ENCODE data around the gene TMEM125.

Gene TMEM125

GRCh38 chr1:43312212-43312623 is 42.4 kb downstream of the TMEM125 start:
- DNase-seq (ENCODE audit: low spot score) = no peak

- no peak for DNase-seq (ENCODE audit: low spot score)
These were observed 43.1 kb downstream of the TMEM125 start for GRCh38 chr1:43312663-43313515.

GRCh38 chr1:43313771-43314170 is 44.0 kb downstream of the TMEM125 start:
- DNase-seq (ENCODE audit: low spot score) = no peak

- no peak for DNase-seq (ENCODE audit: low spot score)
These were observed 44.5 kb downstream of the TMEM125 start for GRCh38 chr1:43314233-43314632.

GRCh38 chr1:43315481-43315880 is 45.7 kb downstream of the TMEM125 start:
- no peak for DNase-seq (ENCODE audit: low spot score)

DNA sequence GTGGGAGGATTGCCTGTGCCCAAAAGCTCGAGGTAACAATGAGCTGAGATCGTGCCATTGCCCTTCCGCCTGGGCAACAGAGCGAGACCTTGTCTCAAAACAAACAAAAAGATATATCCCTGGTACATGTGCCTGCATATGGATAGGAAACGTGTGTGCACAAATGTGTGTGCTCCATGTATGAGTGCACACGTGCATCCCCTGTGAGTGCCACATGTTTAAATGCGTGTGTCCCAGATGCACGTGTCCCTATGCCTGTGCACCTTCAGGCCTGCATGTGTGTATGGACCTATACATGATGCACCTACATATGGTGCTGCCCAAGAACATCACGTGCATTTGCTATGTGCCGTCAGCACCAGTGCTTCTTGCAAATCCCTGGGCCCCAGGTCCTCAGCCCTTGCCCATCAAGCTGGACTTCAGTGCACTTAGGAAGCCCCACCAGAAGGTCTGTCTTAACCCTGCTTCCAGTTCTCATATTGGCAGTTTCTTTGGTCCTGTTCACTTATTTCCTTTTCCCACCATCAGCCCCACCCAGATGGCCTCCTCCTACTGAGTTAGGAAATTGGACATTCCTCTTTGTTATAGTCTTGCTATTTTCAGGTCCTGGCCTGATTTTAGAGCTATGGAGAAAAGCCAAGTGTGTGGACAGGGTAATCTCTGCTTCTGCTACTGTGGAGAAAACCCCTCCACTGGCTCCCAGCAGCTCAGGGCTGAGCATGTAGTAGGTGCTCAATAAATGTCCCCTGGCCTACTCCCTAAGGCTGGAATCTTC is 46.4 kb downstream of the TMEM125 start:
- DNase-seq (ENCODE audit: low spot score) = no peak

- no peak for DNase-seq (ENCODE audit: low spot score)
These were observed 47.1 kb downstream of the TMEM125 start for GRCh38 chr1:43316738-43317520.

DNA sequence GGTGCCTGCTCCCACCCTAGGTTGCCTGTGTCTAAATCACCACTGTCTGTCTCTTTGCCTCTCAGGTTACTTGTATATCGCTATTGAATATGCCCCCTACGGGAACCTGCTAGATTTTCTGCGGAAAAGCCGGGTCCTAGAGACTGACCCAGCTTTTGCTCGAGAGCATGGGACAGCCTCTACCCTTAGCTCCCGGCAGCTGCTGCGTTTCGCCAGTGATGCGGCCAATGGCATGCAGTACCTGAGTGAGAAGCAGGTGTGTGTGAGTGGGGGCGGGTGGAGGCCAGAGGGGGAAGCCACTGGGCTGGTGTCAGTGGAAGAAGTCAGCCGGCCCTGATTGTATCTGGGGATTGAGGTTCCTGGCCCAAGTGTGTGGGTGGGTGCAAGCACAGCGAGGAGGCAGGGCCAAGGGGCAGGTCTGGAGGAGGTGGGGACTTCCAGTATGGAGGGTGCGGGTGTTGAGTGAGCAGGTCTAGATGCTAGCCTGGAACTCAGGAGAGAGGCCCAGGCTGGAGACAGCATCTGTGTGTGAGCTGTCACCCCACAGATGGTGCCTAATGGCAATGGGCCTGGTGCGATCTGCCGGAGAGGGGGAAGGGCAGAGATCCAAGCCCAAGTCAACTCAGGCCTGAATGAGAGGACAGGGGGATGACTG is 48.2 kb downstream of the TMEM125 start:
- DNase-seq (ENCODE audit: low spot score) = no peak

GRCh38 chr1:43318831-43319230 is 49.0 kb downstream of the TMEM125 start:
- DNase-seq (ENCODE audit: low spot score) = no peak

DNA sequence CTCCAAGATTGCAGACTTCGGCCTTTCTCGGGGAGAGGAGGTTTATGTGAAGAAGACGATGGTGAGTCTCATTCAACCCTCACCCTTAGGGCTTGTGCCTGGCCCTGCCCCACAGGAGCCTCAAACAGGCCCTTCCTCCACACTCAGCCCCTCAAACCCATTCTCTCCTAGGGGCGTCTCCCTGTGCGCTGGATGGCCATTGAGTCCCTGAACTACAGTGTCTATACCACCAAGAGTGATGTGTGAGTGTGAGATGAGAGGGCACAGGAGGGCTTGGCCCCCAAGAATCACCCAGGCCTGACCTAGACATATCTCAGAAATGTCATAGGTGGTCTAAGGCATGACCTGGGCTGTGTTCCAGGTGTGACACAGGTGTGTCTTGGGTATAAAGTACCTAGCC is 49.5 kb downstream of the TMEM125 start:
- no peak for DNase-seq (ENCODE audit: low spot score)

DNA sequence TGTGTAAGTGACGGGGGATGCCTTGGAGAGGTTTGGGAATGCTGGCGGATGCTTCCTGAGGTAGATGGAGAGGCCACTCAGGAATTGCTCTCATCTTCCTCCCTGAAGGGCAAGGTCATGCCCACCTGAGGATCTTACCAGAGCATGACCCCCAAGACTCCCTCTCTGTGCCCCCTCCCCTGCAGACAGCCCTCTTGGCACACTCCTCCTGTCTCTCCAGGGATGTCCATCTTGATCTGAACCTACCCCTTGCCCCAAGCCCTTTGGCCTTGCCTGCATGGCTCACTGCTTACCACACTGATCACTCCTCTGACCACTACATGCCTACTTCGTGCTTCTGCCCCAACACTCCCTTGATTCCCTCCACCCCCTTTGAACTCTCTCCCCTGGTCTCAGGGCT is 50.0 kb downstream of the TMEM125 start:
- no peak for DNase-seq (ENCODE audit: low spot score)

DNA sequence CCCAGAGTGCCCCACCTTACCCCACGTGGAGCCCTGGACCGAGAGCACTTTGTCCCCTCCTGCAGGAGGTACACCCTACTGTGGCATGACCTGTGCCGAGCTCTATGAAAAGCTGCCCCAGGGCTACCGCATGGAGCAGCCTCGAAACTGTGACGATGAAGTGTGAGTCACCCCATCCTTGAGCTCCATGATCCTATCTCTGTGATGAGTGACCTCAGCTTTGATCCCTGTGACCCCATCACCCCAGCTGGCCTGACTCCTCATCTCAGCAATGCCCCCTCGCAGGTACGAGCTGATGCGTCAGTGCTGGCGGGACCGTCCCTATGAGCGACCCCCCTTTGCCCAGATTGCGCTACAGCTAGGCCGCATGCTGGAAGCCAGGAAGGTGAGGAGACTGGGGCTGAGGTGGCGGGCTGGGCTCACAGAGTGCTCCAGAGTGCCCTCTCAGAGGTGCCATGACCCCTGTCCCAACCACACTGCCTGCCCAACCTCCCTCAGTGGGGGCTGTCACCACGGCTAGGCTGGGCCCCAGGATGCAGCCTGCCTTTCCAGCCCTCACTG is 51.6 kb downstream of the TMEM125 start:
- DNase-seq (ENCODE audit: low spot score) = no peak

DNA sequence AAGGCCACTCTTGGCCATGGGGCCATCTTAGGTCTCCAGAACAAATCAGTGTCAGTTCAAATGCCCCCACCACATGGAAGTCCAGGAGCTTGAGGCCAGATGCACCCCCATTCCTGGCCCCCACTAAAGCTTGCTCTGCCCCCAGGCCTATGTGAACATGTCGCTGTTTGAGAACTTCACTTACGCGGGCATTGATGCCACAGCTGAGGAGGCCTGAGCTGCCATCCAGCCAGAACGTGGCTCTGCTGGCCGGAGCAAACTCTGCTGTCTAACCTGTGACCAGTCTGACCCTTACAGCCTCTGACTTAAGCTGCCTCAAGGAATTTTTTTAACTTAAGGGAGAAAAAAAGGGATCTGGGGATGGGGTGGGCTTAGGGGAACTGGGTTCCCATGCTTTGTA is 52.7 kb downstream of the TMEM125 start:
- no peak for DNase-seq (ENCODE audit: low spot score)
